ENCODE measurements around the gene DPP10.

DNA sequence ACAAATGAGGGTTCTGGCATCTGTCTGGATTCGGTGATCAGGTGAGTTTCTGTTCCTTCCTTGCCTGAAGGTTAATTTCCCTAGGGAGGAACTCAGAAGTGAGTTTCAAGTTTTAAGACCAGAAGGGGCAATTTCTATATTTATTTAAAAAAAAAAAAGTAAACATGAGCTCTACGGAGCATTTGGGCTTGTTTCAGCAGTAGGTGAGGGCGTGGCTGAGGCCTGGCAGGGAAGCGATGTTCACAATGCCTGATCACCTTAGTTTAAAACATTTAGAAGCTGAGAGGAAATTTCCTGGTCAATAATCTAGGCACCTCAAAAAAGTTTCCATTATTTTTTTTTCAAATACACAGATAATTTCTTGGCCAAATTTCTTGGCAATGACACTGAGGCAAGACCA is 629.1 kb downstream of the DPP10 start:
- no peak for TF ChIP-seq GLIS1 (tag by site-specific recombination; IDR thresholded peaks at IDR 0.05)
- TF ChIP-seq, protein P1, sequence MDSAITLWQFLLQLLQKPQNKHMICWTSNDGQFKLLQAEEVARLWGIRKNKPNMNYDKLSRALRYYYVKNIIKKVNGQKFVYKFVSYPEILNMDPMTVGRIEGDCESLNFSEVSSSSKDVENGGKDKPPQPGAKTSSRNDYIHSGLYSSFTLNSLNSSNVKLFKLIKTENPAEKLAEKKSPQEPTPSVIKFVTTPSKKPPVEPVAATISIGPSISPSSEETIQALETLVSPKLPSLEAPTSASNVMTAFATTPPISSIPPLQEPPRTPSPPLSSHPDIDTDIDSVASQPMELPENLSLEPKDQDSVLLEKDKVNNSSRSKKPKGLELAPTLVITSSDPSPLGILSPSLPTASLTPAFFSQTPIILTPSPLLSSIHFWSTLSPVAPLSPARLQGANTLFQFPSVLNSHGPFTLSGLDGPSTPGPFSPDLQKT (IDR thresholded peaks at IDR 0.05; ENCODE audit: borderline replicate concordance, low read depth, low read length): no peak
- TF ChIP-seq, protein P2, sequence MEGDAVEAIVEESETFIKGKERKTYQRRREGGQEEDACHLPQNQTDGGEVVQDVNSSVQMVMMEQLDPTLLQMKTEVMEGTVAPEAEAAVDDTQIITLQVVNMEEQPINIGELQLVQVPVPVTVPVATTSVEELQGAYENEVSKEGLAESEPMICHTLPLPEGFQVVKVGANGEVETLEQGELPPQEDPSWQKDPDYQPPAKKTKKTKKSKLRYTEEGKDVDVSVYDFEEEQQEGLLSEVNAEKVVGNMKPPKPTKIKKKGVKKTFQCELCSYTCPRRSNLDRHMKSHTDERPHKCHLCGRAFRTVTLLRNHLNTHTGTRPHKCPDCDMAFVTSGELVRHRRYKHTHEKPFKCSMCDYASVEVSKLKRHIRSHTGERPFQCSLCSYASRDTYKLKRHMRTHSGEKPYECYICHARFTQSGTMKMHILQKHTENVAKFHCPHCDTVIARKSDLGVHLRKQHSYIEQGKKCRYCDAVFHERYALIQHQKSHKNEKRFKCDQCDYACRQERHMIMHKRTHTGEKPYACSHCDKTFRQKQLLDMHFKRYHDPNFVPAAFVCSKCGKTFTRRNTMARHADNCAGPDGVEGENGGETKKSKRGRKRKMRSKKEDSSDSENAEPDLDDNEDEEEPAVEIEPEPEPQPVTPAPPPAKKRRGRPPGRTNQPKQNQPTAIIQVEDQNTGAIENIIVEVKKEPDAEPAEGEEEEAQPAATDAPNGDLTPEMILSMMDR (tag by site-specific recombination; IDR thresholded peaks at IDR 0.05): no peak
